ENCODE measurements around the gene DPM2.
A peak's percentile ranks its signal among the peaks of the same experiment; 100 is the strongest.

Gene DPM2

DNA sequence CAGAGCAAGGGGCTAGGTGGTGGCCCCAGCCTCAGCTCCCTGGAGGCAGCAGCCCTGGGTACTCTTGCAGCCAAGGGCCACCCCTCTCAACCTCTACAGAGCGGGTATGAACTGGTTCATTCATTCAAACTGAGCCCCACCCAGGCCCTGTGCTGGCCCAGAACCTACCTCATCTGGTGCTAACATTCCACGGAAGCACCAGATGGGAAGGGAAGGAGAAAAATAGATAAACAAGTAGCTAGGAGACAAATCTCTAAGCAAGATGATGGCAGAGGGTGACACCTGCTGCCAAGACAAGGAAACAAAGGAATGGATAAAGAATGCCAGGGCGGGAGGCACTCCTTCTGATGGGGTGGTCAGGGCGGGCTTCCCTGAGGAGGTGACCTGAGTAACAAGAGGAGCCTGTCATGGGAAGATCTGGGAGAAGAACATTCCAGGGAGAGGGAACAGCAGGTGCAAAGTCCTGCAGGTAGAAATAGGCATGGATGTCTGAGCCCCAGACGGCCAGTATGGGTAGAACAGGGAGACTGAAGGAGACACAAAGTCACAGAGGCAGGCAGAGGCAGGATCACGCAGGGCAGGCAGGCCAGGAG lies 26.9 kb downstream of the DPM2 start:
- Histone ChIP-seq H3K79me2 (ENCODE audit: control insufficient read depth, low read length) (peaks cover 12% of the 10 kb centered on the region), H3K4me1 (ENCODE audit: control insufficient read depth, low read length) (peaks cover 51% of the 10 kb centered on the region), H3K4me3 (ENCODE audit: low read length) (no peak overlapping the region), H3K4me2 (ENCODE audit: low read length) (0 out of 2 replicates have a peak overlapping the region, but pooled peaks have one; percentile 7), H3K27ac (ENCODE audit: low read depth, low read length) (0 out of 2 replicates have a peak overlapping the region, but pooled peaks have one; percentile 13), H3K9me3 (ENCODE audit: control insufficient read depth, insufficient read depth, low read length) (no peaks in the 10 kb centered on the region), H3K27me3 (ENCODE audit: control insufficient read depth, low read length) (no peaks in the 10 kb centered on the region), H3K36me3 (ENCODE audit: control insufficient read depth, low read length) (peaks cover 66% of the 10 kb centered on the region), H4K20me1 (ENCODE audit: control insufficient read depth, insufficient read depth, low read depth, low read length) (no peaks in the 10 kb centered on the region), H3F3A (ENCODE audit: control insufficient read depth, insufficient read depth) (peaks cover 9% of the 10 kb centered on the region), H3K9me2 (replicated peaks; ENCODE audit: control insufficient read depth, low read length) (no peaks in the 10 kb centered on the region)
- TF ChIP-seq CTCF (IDR thresholded peaks at IDR 0.05; ENCODE audit: low read depth, low read length, poor library complexity, severe bottlenecking): peak; percentile 28
- no peak for TF ChIP-seq EZH2phosphoT487 (IDR thresholded peaks at IDR 0.05; ENCODE audit: borderline replicate concordance, low read length)

DNA sequence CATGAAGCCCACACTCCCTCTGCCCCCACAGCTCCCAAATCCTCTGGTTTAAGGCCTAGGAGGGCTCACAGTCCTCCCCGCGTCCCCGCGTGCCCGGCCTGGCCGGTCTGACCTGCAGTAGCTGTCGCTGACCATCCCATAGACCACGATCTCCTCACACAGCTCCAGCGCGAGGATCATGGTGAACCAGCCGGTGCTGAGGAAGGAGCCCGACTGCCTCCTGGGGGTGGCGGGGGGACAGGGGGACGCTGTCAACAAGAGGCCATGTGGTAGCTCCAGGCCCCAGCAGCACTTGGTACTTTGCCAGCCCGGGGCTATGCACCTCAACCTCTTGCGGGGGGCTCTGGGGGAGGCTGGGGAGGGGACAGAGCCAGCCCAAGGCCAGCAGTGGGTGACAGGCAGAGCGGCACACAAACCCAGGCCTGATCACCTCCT lies 27.8 kb downstream of the DPM2 start:
- Histone ChIP-seq H3K9me2 (replicated peaks; ENCODE audit: control insufficient read depth, low read length) (no peaks in the 10 kb centered on the region), H3K79me2 (ENCODE audit: control insufficient read depth, low read length) (peaks cover 4% of the 10 kb centered on the region), H3K4me1 (ENCODE audit: control insufficient read depth, low read length) (peaks cover 51% of the 10 kb centered on the region), H3K27me3 (ENCODE audit: control insufficient read depth, low read length) (no peaks in the 10 kb centered on the region), H4K20me1 (ENCODE audit: control insufficient read depth, insufficient read depth, low read depth, low read length) (no peaks in the 10 kb centered on the region), H3K9me3 (ENCODE audit: control insufficient read depth, insufficient read depth, low read length) (no peaks in the 10 kb centered on the region), H3K36me3 (ENCODE audit: control insufficient read depth, low read length) (peaks cover 65% of the 10 kb centered on the region), H3K27ac (ENCODE audit: low read depth, low read length) (no peak overlapping the region), H3K4me3 (ENCODE audit: low read length) (no peak overlapping the region), H3F3A (ENCODE audit: control insufficient read depth, insufficient read depth) (peaks cover 13% of the 10 kb centered on the region), H3K4me2 (ENCODE audit: low read length) (no peak overlapping the region)
- TF ChIP-seq EZH2phosphoT487 (IDR thresholded peaks at IDR 0.05; ENCODE audit: borderline replicate concordance, low read length) (no peak), CTCF (IDR thresholded peaks at IDR 0.05; ENCODE audit: low read depth, low read length, poor library complexity, severe bottlenecking) (no peak)

DNA sequence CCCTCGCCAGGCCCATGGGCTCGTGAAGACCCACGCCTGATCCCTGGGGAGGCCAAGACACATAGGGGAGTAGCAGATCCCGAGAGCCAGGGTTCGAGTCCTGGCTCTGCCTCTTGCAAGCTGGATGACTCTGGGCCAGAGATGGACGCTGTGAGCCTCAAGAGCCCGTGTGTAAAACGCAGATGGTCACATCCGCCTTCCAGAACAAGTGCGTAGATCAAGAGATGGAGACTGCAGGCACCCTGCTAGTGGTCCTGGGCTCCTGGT lies 29.1 kb downstream of the DPM2 start:
- Histone ChIP-seq H3K9me3 (ENCODE audit: control insufficient read depth, insufficient read depth, low read length) (no peaks in the 10 kb centered on the region), H3K27ac (ENCODE audit: low read depth, low read length) (no peak overlapping the region), H3K36me3 (ENCODE audit: control insufficient read depth, low read length) (peaks cover 64% of the 10 kb centered on the region), H3K79me2 (ENCODE audit: control insufficient read depth, low read length) (no peaks in the 10 kb centered on the region; the same call in 1 of the 2 replicates), H3K4me1 (ENCODE audit: control insufficient read depth, low read length) (peaks cover 58% of the 10 kb centered on the region), H3K27me3 (ENCODE audit: control insufficient read depth, low read length) (no peaks in the 10 kb centered on the region), H3K4me2 (ENCODE audit: low read length) (no peak overlapping the region), H3K9me2 (replicated peaks; ENCODE audit: control insufficient read depth, low read length) (no peaks in the 10 kb centered on the region), H4K20me1 (ENCODE audit: control insufficient read depth, insufficient read depth, low read depth, low read length) (no peaks in the 10 kb centered on the region), H3K4me3 (ENCODE audit: low read length) (no peak overlapping the region), H3F3A (ENCODE audit: control insufficient read depth, insufficient read depth) (peaks cover 24% of the 10 kb centered on the region)
- TF ChIP-seq EZH2phosphoT487 (IDR thresholded peaks at IDR 0.05; ENCODE audit: borderline replicate concordance, low read length): no peak

GRCh38 chr9:127907867-127908659 lies 29.6 kb downstream of the DPM2 start:
- H3K9me3 ChIP-seq (ENCODE audit: control insufficient read depth, insufficient read depth, low read length): no peaks in the 10 kb centered on the region
- no peak overlapping the region for H3K27ac ChIP-seq (ENCODE audit: low read depth, low read length)
- H3K4me2 ChIP-seq (ENCODE audit: low read length): no peak overlapping the region
- H3K4me1 ChIP-seq (ENCODE audit: control insufficient read depth, low read length): peaks cover 64% of the 10 kb centered on the region
- no peaks in the 10 kb centered on the region for H3K9me2 ChIP-seq (replicated peaks; ENCODE audit: control insufficient read depth, low read length)
- H3K36me3 ChIP-seq (ENCODE audit: control insufficient read depth, low read length): peaks cover 63% of the 10 kb centered on the region
- no peak overlapping the region for H3K4me3 ChIP-seq (ENCODE audit: low read length)
- TF ChIP-seq CTCF (IDR thresholded peaks at IDR 0.05; ENCODE audit: low read depth, low read length, poor library complexity, severe bottlenecking) (no peak), EZH2phosphoT487 (IDR thresholded peaks at IDR 0.05; ENCODE audit: borderline replicate concordance, low read length) (no peak)
- H3K27me3 ChIP-seq (ENCODE audit: control insufficient read depth, low read length): no peaks in the 10 kb centered on the region
- peaks cover 28% of the 10 kb centered on the region for H3F3A ChIP-seq (ENCODE audit: control insufficient read depth, insufficient read depth)
- no peaks in the 10 kb centered on the region for H4K20me1 ChIP-seq (ENCODE audit: control insufficient read depth, insufficient read depth, low read depth, low read length)
- no peaks in the 10 kb centered on the region; the same call in 1 of the 2 replicates for H3K79me2 ChIP-seq (ENCODE audit: control insufficient read depth, low read length)

Data from DOHH2 (cell line).